Vagina (tissue), 2 donors: ENCODE data around the gene PIGN.
"Not testable (repeated sequence)": the region's sequence is repeated elsewhere in the genome, so short reads cannot be mapped to it uniquely, and the experiment has no call there.

Experiments
- CTCF ChIP-seq, 3 experiments: fragments of 450-650 bp in 2 of 3; fragments of 200-600 bp in 1 of 3; sonication (generic) in 1 of 3; IDR thresholded peaks; one replicate each; pipeline ENCODE4 v1.5.1; 2017 to 2019; ENCODE audit warnings: antibody characterized with exemption in 3 of 3, mild to moderate bottlenecking in 2 of 3, moderate library complexity in 2 of 3
- POLR2A ChIP-seq, 2 donors: fragments of 450-650 bp; IDR thresholded peaks; one replicate each; pipeline ENCODE4 v1.6.1; 2017; ENCODE audit warnings: antibody characterized with exemption in 2 of 2, mild to moderate bottlenecking in 2 of 2, moderate library complexity in 2 of 2
- POLR2AphosphoS5 ChIP-seq, 2 donors: sonication (generic); formaldehyde crosslinking; IDR thresholded peaks; one replicate each; pipeline ENCODE4 v1.9.0; 2017; ENCODE audit warnings: antibody characterized with exemption in 2 of 2, mild to moderate bottlenecking in 2 of 2, low read depth in 1 of 2; ENCODE audit not compliant: insufficient read depth in 1 of 2

DNA sequence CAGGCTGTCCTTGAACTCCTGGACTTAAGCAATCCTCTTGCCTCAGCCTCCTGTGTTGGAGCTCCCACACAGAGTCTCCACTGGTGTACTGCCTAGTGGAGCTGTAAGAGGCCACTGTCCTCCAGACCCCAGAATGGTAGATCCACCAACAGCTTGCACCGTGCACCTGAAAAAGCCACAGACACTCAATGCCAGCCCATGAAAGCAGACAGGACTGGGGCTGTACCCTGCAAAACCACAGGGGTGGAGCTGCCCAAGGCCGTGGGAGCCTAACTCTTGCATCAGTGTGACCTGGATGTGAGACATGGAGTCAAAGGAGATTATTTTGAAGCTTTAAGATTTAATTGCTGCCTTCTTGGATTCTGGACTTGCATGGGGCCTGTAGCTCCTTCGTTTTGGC, 152.6 kb downstream of the PIGN start:
- TF ChIP-seq POLR2A (IDR thresholded peaks at IDR 0.05); CTCF (IDR thresholded peaks at IDR 0.05); POLR2AphosphoS5 (IDR thresholded peaks at IDR 0.05; ENCODE audit: insufficient read depth in 1 of 2, low read depth in 1 of 2): not testable (repeated sequence)
